GM19099 (cell line): ENCODE results near the gene PSMC3.

Experiments used
- POLR2A ChIP-seq: IDR thresholded peaks from 3 replicates; pipeline ENCODE4 v1.6.1; 2011; ENCODE audit warnings: low read depth; ENCODE audit not compliant: insufficient read length; ENCODE audit errors: extremely low read depth

The PSMC3 gene

DNA sequence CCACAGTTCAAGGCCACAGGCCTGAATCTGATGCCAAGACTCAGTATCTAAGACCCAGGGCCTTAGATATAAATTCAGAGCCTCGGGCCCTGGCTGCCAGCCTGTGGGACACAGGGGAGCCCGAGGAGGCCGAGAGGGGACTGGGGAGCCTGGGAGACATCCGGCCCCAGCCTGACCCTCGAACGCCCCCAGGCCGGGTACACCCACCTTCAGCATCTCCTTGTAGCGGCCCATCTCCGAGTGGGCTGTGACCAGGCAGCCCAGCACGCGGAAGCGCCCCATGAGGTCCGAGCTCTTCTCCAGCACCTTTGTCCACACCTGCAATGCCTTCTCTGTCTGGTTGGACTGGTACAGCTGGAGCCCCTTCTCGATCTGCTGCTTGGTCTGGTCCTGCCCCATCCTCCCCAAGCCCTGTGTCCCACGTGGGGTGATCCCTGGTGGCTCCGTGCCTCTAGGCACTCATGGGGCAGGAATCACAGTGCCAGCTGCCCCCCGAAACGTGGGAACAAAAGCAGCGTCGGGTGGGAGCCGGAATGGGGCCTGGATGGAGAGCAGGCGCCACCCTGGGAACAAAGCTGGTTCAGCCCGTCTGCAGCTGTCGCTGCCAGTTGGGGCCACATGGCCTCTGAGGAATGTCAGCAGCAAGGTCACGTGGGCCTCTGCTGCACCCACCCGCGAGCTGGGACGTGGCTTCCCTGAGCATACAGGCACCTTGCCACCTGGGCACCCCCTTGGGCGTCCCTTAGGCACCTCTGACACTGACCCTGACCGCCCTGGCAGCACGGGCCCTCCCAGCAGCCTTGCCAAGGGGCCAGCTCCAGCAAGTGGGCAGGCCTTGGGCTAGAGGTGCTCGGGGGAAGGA lies 22.6 kb upstream of the PSMC3 start, which contains the start of gene RAPSN:
Gene RAPSN (minus strand): TSS at position 571 of the 862 bp plus-strand sequence. CDS start 172 bp downstream, at position 399.
- TF ChIP-seq POLR2A: no peak

DNA sequence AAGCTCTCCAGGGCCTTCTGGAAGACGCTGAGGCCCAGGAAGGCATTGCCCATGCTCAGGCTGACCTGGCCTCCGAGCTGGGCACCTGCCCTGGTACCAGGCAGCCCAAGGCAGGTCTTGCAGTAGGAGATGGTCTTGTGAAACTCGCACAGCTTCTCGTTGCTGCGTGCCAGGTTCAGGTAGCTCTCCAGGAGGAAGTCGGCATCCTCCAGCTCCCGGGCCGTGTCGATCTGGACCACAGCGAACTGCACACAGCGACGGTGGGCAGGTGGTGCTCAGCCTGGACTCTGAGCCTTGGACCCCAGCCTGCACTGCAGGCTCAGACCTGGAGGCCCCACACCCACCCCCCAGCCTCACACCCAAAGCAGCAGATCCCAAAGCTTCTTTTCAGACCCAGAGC lies 21.7 kb upstream of the PSMC3 start:
- TF ChIP-seq POLR2A: no peak

DNA sequence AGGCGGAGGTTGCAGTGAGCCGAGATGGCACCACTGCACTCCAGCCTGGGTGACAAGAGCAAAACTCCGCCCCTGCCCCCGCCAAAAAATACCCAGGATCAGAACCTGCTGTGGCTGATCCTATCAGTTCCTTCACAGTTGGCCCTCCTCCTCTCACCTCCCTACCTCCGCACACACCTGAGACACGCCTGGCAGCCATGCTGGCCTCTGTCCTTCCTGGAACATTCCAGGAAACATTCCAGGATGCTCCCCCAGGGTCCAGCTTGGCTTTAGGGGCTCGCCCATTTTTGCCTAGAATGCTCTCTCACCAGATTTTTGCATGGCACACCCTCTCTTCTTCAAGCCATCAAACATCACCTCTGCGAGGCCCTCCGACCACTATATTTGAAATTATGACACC lies 20.6 kb upstream of the PSMC3 start:
- TF ChIP-seq POLR2A: no peak

DNA sequence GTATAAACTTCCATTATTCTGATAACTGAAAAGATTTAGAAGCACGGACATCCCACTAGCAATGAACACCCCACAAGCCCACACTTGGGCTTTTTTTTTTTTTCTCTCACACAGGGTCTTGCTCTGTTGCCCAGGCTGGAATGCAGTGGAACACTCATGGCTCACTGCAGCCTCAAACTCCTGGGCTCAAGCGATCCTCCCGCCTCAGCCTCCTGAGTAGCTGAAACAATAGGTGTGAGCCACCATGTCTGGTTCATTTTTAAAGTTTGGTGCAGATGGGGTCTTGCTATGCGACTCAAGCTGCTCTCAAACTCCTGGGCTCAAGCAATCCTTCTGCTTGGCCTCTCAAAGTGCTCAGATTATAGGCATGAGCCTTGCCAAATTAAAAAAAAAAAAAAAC lies 19.6 kb upstream of the PSMC3 start:
- TF ChIP-seq POLR2A: no peak

DNA sequence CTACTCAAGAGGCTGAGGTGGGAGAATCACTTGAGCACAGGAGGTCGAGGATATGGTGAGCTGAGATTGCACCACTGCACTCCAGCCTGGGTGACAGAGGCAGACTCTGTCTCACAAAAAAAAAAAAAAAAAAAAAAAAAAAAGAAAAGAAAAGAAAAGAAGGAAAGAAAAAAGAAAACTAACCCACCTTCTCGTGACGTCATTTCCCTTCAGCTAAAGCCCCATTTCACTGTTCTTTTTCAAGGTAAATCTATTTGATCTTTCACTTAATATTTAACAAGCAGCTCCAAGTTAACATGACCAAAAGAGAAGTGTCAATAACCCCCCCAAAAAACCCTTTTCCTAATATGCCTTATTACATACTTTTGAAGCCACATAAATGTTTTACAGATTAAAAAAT lies 17.6 kb upstream of the PSMC3 start:
- no peak for TF ChIP-seq POLR2A

DNA sequence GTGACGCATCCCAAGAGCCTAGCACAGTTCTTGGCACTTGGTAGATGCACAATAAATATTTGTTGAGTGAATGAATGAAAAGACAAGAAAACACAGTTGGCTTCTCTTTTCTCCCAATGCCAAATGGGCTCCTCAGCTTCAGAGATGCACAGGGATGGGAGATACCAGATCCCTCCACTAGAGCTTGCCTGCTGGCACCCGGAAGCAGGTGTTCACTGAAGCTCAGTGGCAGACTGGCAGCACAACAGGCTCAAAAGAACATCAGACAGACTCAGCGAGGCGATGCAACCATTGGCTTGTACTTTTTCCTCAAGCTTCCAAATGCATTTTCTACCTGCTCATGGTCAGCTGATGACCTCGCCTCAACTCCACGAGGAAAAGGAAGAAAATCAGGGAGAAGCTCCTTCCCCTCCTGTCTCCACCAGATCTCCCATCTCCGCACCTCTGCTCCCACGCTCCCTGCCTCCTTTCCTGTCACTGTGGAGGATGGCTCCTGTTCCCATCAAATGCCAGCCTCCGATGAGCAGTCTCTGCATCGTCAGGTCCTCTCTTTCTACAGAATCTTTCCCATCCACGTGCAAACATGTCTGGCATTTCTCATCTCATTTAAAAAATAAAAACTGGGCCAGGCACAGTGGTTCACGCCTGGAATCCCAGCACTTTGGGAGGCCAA lies 16.9 kb upstream of the PSMC3 start:
- no peak for TF ChIP-seq POLR2A

DNA sequence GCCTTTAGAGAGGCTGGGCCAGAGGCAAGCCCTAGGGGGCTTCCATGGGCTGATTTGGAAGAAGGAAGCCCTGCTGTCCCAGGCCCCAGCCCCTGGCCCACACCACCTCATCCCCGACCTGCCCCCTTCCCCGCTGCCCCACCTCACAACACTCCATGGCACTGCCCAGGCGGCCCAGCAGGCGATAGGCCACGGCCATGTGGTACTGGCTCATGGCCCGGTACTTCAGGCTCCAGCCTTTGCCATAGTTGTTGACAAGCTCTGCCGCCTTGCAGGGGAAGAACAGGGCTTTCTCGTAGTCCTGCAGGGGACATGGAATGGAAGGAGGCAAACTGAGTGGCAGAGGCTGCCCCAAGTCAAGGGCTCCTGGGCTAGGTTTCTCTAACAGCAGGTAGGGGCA lies 16.3 kb upstream of the PSMC3 start:
- no peak for TF ChIP-seq POLR2A

DNA sequence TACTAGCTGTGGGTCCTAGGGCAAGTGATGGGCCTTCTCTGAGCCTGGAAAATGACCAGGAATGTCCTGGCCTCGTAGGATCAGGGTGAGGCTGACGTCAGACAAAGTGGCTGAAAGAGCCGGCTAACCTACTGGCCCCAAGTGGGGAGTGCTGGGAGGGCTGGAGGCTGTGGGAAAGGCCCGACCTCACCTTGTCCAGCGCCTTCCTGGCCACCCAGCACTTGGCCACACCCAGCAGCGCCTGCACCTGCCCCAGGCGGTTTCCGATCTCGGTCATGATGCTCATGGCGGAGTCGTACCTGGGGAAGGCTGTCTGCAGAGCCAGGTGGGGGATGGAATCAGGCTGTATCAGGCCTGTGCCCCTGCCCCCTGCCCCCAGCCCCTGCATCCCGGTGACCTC lies 15.2 kb upstream of the PSMC3 start:
- TF ChIP-seq POLR2A: no peak

DNA sequence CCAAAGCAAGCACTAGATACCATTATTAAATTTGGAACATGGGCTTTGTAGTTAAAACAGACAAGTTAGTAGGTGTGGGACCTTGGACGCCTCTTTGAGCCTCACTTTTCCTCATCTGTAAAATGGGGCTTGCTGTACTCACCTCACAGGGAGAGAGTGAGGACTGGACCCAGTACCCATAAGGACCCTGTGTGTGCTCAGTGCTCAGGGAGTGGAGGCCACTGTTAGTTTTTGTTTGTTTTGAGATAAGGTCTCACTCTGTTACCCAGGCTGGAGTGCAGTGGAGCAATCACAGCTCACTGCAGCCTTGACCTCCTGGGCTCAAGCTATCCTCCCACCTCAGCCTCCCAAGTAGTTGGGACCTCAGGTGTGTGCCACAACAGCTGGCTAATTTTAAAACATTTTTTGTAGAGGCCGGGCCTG lies 13.8 kb upstream of the PSMC3 start:
- no peak for TF ChIP-seq POLR2A

DNA sequence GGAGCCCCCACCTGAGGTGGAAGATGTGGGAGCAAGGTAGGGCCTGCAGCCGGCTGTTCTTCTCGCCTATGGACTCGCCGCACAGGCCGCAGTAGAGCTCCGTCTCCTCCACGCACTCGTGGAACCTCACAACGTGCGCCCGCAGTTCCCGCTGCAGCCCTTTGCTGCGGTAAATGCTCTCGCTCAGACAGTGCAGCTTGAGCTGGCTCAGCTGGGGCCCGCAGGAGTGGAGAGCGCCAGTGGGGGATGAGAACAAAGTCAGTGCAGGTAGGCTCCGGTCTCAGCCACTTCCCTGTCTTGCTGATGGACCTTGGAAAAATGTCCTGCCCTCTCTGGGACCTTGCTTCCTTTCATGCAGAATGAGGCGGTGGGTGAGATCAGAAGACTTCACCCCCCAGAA lies 12.5 kb upstream of the PSMC3 start:
- no peak for TF ChIP-seq POLR2A

DNA sequence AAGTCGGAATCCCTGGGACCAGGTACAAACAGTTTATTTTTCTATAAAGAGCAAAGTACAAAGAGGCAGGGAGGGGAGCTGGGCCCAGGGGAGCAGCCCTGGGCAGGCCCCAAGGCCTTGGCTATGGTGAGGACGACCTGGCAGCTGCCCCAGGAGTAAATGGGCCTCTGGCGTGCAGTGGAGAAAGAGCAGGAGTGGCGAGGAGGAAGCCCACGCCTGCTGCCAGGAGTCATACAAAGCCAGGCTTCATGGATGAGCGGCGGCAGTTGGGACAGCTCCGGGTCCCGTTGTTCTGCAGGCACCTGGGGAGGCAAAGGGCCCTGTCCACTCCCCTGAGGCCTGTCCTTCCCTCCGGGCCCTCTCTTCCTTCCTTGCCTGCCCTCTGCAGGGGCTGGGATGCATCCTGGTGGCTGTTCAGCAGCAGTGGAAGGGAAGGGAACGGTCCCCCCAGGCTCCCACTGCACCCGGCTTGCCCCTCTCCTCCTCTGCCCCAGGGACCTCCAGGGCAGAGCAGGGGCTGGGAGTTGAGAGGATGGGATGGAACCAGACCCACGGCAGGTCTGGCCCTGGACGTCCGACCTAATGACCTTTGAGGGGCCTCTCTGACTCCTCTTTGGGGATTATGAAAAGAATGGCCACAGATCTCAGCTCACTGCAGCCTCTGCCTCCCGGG lies 11.6 kb upstream of the PSMC3 start:
- TF ChIP-seq POLR2A: no peak

DNA sequence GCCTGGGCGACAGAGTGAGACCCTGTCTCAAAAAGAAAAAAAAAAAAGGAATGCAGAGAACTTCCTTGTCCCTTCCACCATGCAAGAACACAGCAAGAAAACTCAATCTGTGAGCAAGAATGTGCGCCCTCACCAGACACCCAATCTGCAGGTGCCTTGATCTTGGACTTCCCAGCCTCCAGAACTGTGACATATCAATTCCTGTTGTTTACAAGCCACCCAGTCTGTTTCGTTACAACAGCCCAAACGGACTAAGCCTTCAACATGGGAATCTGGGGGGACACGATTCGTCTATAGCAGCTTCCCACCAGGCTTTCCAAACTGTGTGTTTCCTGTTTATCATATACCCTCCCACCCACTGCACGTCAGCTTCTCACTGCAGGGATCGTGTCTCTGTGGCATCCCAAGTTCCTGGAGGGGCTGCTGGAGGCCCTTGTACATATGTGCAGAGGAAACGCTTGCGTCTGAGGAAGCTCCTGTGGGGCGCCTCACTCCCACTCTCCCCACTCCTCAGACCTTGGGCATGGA lies 11.0 kb upstream of the PSMC3 start:
- no peak for TF ChIP-seq POLR2A

DNA sequence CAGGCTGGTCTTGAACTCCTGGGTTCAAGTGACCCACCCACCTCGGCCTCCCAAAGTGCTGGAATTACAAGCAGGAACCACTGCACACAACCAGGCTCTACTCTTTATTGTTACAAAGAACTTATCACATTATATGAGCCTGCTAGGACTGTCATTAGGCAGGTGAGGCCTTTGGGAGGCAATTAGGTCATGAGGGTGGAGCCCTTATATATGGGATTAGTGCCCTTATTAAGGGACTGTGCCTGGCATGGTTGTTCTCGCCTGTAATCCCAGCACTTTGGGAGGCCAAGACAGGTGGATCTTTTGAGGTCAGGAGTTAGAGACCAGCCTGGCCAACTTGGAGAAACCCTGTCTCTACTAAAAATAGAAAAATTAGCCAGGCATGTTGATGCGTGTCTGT lies 10.5 kb upstream of the PSMC3 start:
- no peak for TF ChIP-seq POLR2A

DNA sequence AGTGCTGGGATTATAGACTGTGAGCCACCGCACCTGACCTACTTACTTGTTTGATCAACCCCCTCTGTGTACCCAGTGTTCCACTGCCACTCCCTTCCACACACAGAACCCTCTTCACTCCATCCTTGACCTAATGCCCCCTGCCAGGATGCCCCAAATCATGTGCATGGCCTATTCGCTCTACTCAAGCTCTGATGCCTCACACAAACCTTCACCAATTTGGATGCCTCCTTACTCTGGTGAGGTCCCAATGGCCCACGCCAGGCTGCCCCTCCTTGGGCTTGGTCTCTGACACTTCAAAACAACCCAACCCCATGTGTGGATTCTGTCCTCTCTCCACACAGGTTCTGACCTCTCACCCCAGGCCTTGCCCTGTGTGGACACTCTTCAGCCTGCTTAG lies 9.4 kb upstream of the PSMC3 start:
- TF ChIP-seq POLR2A: no peak

DNA sequence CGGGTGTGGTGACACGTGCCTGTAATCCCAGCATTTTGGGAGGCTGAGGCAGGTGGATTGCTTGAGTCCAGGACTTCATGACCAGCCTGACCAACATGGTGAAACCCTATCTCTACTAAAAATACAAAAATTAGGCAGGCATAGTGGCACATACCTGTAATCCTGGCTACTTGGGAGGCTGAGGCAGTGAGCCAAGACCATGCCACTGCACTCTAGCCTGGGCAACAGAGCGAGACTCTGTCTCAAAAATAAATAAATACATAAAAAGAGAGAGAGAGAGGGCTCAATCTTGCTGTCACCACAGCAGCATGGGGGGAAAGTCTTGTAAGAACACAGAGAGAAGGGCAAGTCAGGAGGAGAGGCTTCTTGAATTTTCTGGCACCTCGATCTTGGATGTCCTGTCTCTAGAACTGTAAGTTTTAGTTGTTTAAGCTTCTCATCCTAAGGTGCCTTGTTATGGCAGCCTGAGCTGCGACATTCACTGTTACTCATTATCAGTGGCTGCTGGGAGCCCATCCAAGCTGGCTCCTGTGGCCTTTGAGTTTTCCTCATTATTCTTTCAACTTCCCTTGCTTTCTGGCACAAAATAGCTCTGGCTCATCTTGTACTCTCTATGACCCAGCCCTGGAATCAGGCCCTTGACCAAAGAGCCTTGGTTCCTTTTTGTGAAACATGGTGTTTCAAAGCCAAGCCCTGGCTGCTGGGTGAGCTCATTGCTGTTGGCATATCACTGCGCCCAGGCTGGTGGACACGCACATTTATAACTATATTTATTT lies 8.0 kb upstream of the PSMC3 start:
- TF ChIP-seq POLR2A: no peak

DNA sequence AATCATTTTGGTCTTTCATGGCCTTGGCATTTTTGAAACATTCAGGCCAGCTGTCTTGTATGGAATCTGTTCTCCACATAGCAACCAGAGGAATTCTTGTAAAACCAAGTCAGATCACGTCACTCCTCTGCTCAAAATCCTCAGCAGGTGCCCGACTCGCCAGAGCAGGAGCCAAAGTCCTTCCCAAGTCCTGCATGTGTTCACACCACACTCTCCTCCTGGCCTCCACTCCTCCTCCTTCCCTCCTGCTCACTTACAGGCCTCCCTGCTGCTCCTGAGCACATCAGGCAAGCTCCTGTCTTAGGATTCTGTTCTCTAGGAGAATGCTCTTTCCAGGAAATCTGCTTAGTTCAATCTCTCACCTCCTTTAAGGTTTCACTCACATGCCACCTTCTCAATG lies 6.9 kb upstream of the PSMC3 start:
- no peak for TF ChIP-seq POLR2A
